ENCODE results near the gene CAST. TPM values are rescaled to one million over a fixed set of nuclear protein-coding genes. Genes with fewer than 3 reads are reported as not detected.

The CAST gene
- total RNA-seq, 3 donors from 2014 or later = 221 to 400 (median 287) TPM

DNA sequence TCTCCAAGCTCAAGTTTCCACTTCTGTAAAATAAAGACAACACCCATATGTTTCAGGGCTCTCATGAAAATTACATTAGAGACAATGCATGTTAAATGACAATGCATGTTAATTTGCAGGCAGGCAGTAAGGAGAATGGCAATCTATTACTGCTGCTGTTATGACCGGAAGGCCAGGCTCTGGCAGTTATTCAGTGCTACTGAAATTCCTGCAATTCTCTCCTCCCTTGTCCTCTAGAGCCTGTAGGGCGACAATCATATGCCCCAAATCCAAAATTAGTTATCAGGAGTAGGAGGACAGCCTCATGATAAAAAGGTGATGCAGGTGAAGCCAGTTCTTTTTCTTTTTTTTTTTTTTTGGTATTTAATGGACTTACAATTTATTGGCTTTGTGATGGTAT, 42.2 kb upstream of the CAST start:
- Histone ChIP-seq H3K27ac (no peak overlapping the region), H3K9me3 (no peaks in the 10 kb centered on the region), H3K4me1 (no peaks in the 10 kb centered on the region), H3K36me3 (no peaks in the 10 kb centered on the region), H3K4me3 (no peak overlapping the region), H3K27me3 (no peaks in the 10 kb centered on the region)
- no peak for DNase-seq (ENCODE audit: low spot score in 2 of 2)
- no peak for TF ChIP-seq POLR2A (IDR thresholded peaks at IDR 0.05)
- TF ChIP-seq CTCF (IDR thresholded peaks at IDR 0.05) = no peak
- no peak for TF ChIP-seq POLR2AphosphoS5 (IDR thresholded peaks at IDR 0.05)
- intact Hi-C loops (cut with DNase I; ENCODE audit: low total_unique reads) = no loop called here

DNA sequence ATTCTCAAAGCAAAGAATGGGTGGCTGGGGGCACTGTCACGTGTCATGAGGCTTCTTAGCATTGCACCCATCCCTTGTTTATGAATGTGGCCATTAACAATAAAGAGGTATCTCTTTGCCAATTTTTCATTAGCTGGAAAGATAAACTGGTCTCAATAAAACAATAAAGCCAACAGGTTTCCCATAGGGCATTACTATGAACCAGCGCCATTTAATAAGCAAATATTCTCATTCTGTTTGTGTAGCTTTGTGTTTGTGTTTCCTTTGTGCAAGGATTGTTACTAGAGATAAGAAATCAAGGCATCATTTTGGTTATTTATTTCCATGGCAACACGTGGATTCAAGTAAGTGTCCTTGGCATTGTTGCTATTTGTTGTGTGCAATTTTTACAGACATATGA, 37.6 kb upstream of the CAST start:
- Histone ChIP-seq H3K27me3 (no peaks in the 10 kb centered on the region), H3K4me3 (no peak overlapping the region), H3K4me1 (no peaks in the 10 kb centered on the region), H3K27ac (no peak overlapping the region), H3K36me3 (no peaks in the 10 kb centered on the region), H3K9me3 (no peaks in the 10 kb centered on the region)
- DNase-seq (ENCODE audit: low spot score in 2 of 2) = no peak
- intact Hi-C loops (cut with DNase I; ENCODE audit: low total_unique reads) = no loop called here
- TF ChIP-seq POLR2AphosphoS5 (IDR thresholded peaks at IDR 0.05) (no peak), CTCF (IDR thresholded peaks at IDR 0.05) (no peak), POLR2A (IDR thresholded peaks at IDR 0.05) (no peak)

DNA sequence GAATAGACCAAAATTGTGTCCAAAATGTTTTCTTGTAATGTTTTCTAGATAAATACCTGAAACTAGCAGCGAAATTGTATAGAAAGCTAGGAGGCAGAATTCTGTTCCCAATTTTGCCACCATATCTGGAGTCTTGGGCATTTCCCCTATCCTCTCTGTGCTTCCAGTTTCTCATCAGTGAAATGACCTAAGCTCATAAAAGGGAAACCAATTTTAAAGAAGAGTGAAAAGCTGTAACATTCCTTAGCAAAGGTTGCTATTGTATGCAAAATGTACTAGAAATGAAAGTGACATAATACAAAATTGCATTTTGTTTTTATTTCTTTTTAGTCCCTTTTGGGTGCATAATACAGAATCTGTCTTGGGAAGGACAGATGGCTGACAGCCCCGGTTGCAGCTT, 36.8 kb upstream of the CAST start:
- no peak for DNase-seq (ENCODE audit: low spot score in 2 of 2)
- no peaks in the 10 kb centered on the region for H3K36me3 ChIP-seq
- H3K9me3 ChIP-seq = no peaks in the 10 kb centered on the region
- no peak overlapping the region for H3K4me3 ChIP-seq
- intact Hi-C loops (cut with DNase I; ENCODE audit: low total_unique reads) = no loop called here
- no peaks in the 10 kb centered on the region for H3K4me1 ChIP-seq
- H3K27ac ChIP-seq = no peak overlapping the region
- no peak for TF ChIP-seq POLR2A (IDR thresholded peaks at IDR 0.05)
- no peak for TF ChIP-seq POLR2AphosphoS5 (IDR thresholded peaks at IDR 0.05)
- no peak for TF ChIP-seq CTCF (IDR thresholded peaks at IDR 0.05)
- H3K27me3 ChIP-seq = no peaks in the 10 kb centered on the region

GRCh38 chr5:96626956-96627355, 35.2 kb upstream of the CAST start:
- TF ChIP-seq POLR2A (IDR thresholded peaks at IDR 0.05) = no peak
- no peak for TF ChIP-seq CTCF (IDR thresholded peaks at IDR 0.05)
- TF ChIP-seq POLR2AphosphoS5 (IDR thresholded peaks at IDR 0.05) = no peak
- H3K27me3 ChIP-seq = no peaks in the 10 kb centered on the region
- no peaks in the 10 kb centered on the region for H3K4me1 ChIP-seq
- no peak overlapping the region for H3K4me3 ChIP-seq
- no peaks in the 10 kb centered on the region for H3K36me3 ChIP-seq
- intact Hi-C loops (cut with DNase I; ENCODE audit: low total_unique reads) = no loop called here
- peak overlapping the region in 1 of 2 donors; percentile 1 for H3K27ac ChIP-seq
- DNase-seq (ENCODE audit: low spot score in 2 of 2) = no peak
- H3K9me3 ChIP-seq = no peaks in the 10 kb centered on the region

DNA sequence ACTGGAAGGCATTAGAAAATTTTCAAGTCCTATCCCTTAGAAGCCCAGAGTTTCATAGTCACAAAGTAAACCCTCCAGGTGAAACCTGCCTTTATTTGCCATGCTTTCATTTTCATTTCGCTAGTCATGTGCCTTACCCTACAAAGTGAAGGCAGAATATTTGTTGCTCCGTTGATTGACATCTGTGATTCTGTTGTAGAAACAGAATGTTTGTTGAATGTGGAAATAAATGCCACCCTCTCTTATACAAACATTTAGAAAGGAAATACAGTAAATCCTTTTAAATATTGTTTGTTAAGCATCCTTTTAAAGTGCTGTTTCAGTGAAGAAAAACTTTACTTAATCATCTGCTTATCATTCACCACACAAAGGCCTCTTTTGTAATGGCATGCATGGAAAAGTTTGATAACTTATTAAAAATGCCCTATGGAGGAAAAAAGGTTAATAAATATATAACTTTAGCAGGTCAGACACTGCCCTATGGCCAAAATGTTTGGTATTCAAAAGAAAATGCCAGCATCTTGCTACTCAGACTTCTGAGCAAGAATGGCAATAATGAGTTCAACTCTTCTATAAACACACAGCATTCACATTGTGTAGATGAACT, 34.3 kb upstream of the CAST start:
- no peaks in the 10 kb centered on the region for H3K4me1 ChIP-seq
- no peak for DNase-seq (ENCODE audit: low spot score in 2 of 2)
- no peaks in the 10 kb centered on the region for H3K36me3 ChIP-seq
- H3K4me3 ChIP-seq = no peak overlapping the region
- H3K9me3 ChIP-seq = no peaks in the 10 kb centered on the region
- H3K27me3 ChIP-seq = no peaks in the 10 kb centered on the region
- TF ChIP-seq POLR2A (IDR thresholded peaks at IDR 0.05) = no peak
- TF ChIP-seq POLR2AphosphoS5 (IDR thresholded peaks at IDR 0.05) = no peak
- no peak for TF ChIP-seq CTCF (IDR thresholded peaks at IDR 0.05)
- peak overlapping the region in 1 of 2 donors; percentile 14 for H3K27ac ChIP-seq
- intact Hi-C loops (cut with DNase I; ENCODE audit: low total_unique reads) = no loop called here
